OCI-LY1 (cell line): ENCODE results near the gene ABLIM3.

ENCODE experiments used
- H2AFZ ChIP-seq: fragments of 200-600 bp; sonication (generic), shearing (Covaris generic); 2 replicates; pipeline ENCODE4 v1.6.0; 2014; ENCODE audit warnings: antibody characterized with exemption, mild to moderate bottlenecking, low read length
- H3F3A ChIP-seq: fragments of 200-600 bp; sonication (generic), shearing (Covaris generic); 2 replicates; pipeline ENCODE4 v1.6.0; 2014; ENCODE audit warnings: mild to moderate bottlenecking, antibody characterized with exemption, low read length, moderate library complexity; ENCODE audit not compliant: insufficient read depth
- H3K27ac ChIP-seq: fragments of 200-600 bp; sonication (generic); 2 replicates; pipeline ENCODE4 v1.5.1; 2014; ENCODE audit warnings: low read length, mixed run types, mild to moderate bottlenecking, low read depth; ENCODE audit not compliant: poor library complexity, severe bottlenecking
- H3K27me3 ChIP-seq: fragments of 200-600 bp; sonication (generic); 2 replicates; pipeline ENCODE4 v1.6.0; 2014; ENCODE audit warnings: antibody characterized with exemption, mild to moderate bottlenecking, low read length, moderate library complexity; ENCODE audit not compliant: insufficient read depth
- H3K36me3 ChIP-seq: fragments of 200-600 bp; sonication (generic); 2 replicates; pipeline ENCODE4 v1.6.1; 2014; ENCODE audit warnings: mild to moderate bottlenecking, antibody characterized with exemption, low read length, moderate library complexity, mixed read lengths; ENCODE audit not compliant: insufficient read depth
- H3K4me1 ChIP-seq: fragments of 200-600 bp; sonication (generic); 2 replicates; pipeline ENCODE4 v1.5.1; 2014; ENCODE audit warnings: mild to moderate bottlenecking, low read length, moderate library complexity; ENCODE audit not compliant: insufficient read depth, severe bottlenecking
- H3K4me2 ChIP-seq: fragments of 200-600 bp; sonication (generic), shearing (Covaris generic); 2 replicates; pipeline ENCODE4 v1.6.1; 2014; ENCODE audit warnings: low read length
- H3K4me3 ChIP-seq: fragments of 200-600 bp; sonication (generic); 2 replicates; pipeline ENCODE4 v1.5.1; 2014; ENCODE audit warnings: low read length, low read depth, mild to moderate bottlenecking, mixed read lengths; ENCODE audit not compliant: poor library complexity, severe bottlenecking
- H3K79me2 ChIP-seq: fragments of 200-600 bp; shearing (Covaris generic); 2 replicates; pipeline ENCODE4 v1.6.1; 2016; ENCODE audit warnings: mixed run types, low read length, mixed read lengths; ENCODE audit not compliant: insufficient read depth
- H3K9ac ChIP-seq: fragments of 200-600 bp; sonication (generic), shearing (Covaris generic); 2 replicates; pipeline ENCODE4 v1.6.1; 2014; ENCODE audit warnings: mild to moderate bottlenecking, low read length, mixed read lengths
- H3K9me2 ChIP-seq: fragments of 200-600 bp; sonication (generic), shearing (Covaris generic); 2 replicates; pipeline ENCODE4 v1.6.1; 2014; ENCODE audit warnings: low read depth, mild to moderate bottlenecking, low read length, mixed read lengths
- H3K9me3 ChIP-seq: fragments of 200-600 bp; shearing (Covaris generic); 2 replicates; pipeline ENCODE4 v1.6.1; 2014; ENCODE audit warnings: low read length, mixed read lengths
- H4K20me1 ChIP-seq: fragments of 200-600 bp; sonication (generic), shearing (Covaris generic); 2 replicates; pipeline ENCODE4 v1.6.0; 2016; ENCODE audit warnings: mild to moderate bottlenecking, low read length; ENCODE audit not compliant: insufficient read depth
- CTCF ChIP-seq: fragments of 200-600 bp; sonication (generic), shearing (Covaris generic); IDR thresholded peaks from 2 replicates; pipeline ENCODE4 v1.5.1; 2017; ENCODE audit warnings: mild to moderate bottlenecking, antibody characterized with exemption, low read length, moderate library complexity, mixed read lengths
- EZH2 ChIP-seq: fragments of 200-600 bp; sonication (generic), shearing (Covaris generic); IDR thresholded peaks from 2 replicates; pipeline ENCODE4 v1.8.0; 2017; ENCODE audit warnings: borderline replicate concordance, mixed run types, mild to moderate bottlenecking, antibody characterized with exemption, low read length, moderate library complexity, mixed read lengths

ABLIM3 gene

DNA sequence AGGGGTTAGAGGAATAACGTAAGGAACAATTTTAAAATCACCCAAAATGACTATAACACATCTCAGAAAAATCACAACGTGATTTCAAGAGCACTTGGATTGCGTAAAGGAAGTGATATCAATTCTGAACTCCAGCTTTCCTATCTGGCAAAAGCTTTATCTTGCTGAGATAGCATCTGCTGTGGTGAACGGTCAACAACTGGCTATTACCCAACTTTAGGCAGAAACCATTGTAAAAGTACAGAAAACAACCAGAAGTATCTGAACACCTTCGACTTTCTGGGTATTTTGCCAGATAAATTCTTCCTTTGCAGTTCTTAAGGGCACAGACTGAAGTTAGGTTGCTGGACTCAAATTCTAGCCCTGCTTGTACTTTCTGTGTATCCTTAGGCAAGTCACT is 9.2 kb downstream of the ABLIM3 start:
- H3F3A ChIP-seq: no peaks in the 10 kb centered on the region
- no peak overlapping the region for H3K9ac ChIP-seq
- no peaks in the 10 kb centered on the region for H4K20me1 ChIP-seq
- no peaks in the 10 kb centered on the region for H3K9me2 ChIP-seq
- H3K4me3 ChIP-seq: no peak overlapping the region
- no peak overlapping the region for H2AFZ ChIP-seq
- no peaks in the 10 kb centered on the region for H3K79me2 ChIP-seq
- no peaks in the 10 kb centered on the region for H3K9me3 ChIP-seq
- no peak overlapping the region for H3K27ac ChIP-seq
- no peaks in the 10 kb centered on the region for H3K4me1 ChIP-seq
- H3K27me3 ChIP-seq: no peaks in the 10 kb centered on the region
- H3K36me3 ChIP-seq: no peaks in the 10 kb centered on the region
- no peak for TF ChIP-seq CTCF
- TF ChIP-seq EZH2: no peak
- H3K4me2 ChIP-seq: no peak overlapping the region

- TF ChIP-seq CTCF (no peak), EZH2 (no peak)
- Histone ChIP-seq H3K9ac (no peak overlapping the region), H3K36me3 (no peaks in the 10 kb centered on the region), H3K4me2 (no peak overlapping the region), H3K27me3 (0 out of 2 replicates have a peak, but pooled peaks cover 3% of the 10 kb centered on the region), H3K4me3 (no peak overlapping the region), H3F3A (no peaks in the 10 kb centered on the region), H2AFZ (no peak overlapping the region), H3K27ac (no peak overlapping the region), H3K79me2 (no peaks in the 10 kb centered on the region), H4K20me1 (no peaks in the 10 kb centered on the region), H3K4me1 (no peaks in the 10 kb centered on the region), H3K9me2 (no peaks in the 10 kb centered on the region), H3K9me3 (no peaks in the 10 kb centered on the region)
Observed at GRCh38 chr5:149151717-149152116, 10.4 kb downstream of the ABLIM3 start.

DNA sequence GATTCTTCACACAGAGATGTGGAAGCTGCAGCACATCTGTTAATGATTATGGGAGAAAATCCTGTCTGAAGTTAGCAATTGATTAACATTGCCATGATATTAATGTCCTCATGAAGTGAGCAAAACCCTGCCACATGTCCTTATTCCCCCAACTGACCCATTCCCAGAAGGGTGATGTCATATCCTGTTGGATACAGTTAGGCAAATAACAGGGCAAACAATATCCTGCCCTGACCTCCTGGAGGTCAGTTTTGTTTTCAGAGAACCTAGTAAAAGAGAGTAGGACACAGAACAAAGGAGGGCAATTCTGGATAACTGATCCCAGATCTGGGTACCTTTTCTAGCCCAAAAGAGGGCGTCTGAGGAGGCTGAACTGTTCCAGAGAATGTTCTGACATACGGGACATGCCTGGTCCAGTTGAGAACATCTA is 11.0 kb downstream of the ABLIM3 start:
- no peaks in the 10 kb centered on the region for H3K36me3 ChIP-seq
- H3K9me2 ChIP-seq: no peaks in the 10 kb centered on the region
- no peak overlapping the region for H3K9ac ChIP-seq
- no peaks in the 10 kb centered on the region for H4K20me1 ChIP-seq
- TF ChIP-seq EZH2 (no peak), CTCF (no peak)
- H3K79me2 ChIP-seq: no peaks in the 10 kb centered on the region
- no peaks in the 10 kb centered on the region for H3K4me1 ChIP-seq
- H3K4me3 ChIP-seq: no peak overlapping the region
- no peaks in the 10 kb centered on the region for H3K9me3 ChIP-seq
- H3K27ac ChIP-seq: no peak overlapping the region
- no peak overlapping the region for H2AFZ ChIP-seq
- H3K27me3 ChIP-seq: 0 out of 2 replicates have a peak, but pooled peaks cover 3% of the 10 kb centered on the region
- H3K4me2 ChIP-seq: no peak overlapping the region
- H3F3A ChIP-seq: no peaks in the 10 kb centered on the region
